Measurements from ENCODE around the gene DGKB.

- TF ChIP-seq RAD21 (IDR thresholded peaks at IDR 0.05; ENCODE audit: low read depth) (no peak), MAX (IDR thresholded peaks at IDR 0.05) (no peak), REST (IDR thresholded peaks at IDR 0.05; ENCODE audit: low read depth) (no peak), CEBPB (IDR thresholded peaks at IDR 0.05) (no peak), TAF1 (IDR thresholded peaks at IDR 0.05; ENCODE audit: low read depth) (no peak), EP300 (IDR thresholded peaks at IDR 0.05; ENCODE audit: borderline replicate concordance) (no peak), YY1 (IDR thresholded peaks at IDR 0.05; ENCODE audit: low read depth) (no peak), USF1 (IDR thresholded peaks at IDR 0.05) (no peak), FOXM1 (IDR thresholded peaks at IDR 0.05; ENCODE audit: borderline replicate concordance, low read depth) (no peak), TEAD4 (IDR thresholded peaks at IDR 0.05) (no peak), ZBTB7A (IDR thresholded peaks at IDR 0.05; ENCODE audit: low read depth) (no peak), EGR1 (IDR thresholded peaks at IDR 0.05) (no peak), CREB1 (IDR thresholded peaks at IDR 0.05; ENCODE audit: low read depth) (no peak), TCF12 (IDR thresholded peaks at IDR 0.05; ENCODE audit: low read depth) (no peak)
These were observed 61.5 kb downstream of the DGKB start for GRCh38 chr7:14841086-14841485.

Data from Ishikawa (cell line).